ENCODE data around the gene TLR9. TPM values are rescaled to one million over a fixed set of nuclear protein-coding genes. Genes with fewer than 3 reads are reported as not detected.
A peak's percentile ranks its signal among the peaks of the same experiment; 100 is the strongest.

The TLR9 gene
- total RNA-seq, 2 donors from 2014 or later, result 0.25 to 0.27 TPM

GRCh38 chr3:52198643-52199608 is 26.5 kb downstream of the TLR9 start:
- H3K4me3 ChIP-seq, result peak overlapping the region; percentile 70
- DNase-seq, result no peak
- H3K9me3 ChIP-seq, result no peaks in the 10 kb centered on the region
- peak overlapping the region; percentile 94 to 95 for H3K9ac ChIP-seq (ENCODE audit: low read depth in 2 of 2, low read length in 2 of 2)
- peaks cover 19% of the 10 kb centered on the region for H3K4me1 ChIP-seq
- H3K27me3 ChIP-seq, result no peaks in the 10 kb centered on the region
- intact Hi-C loops (cut with DNase I), result no loop called here
- H3K27ac ChIP-seq, result peak overlapping the region; percentile 84
- H3K36me3 ChIP-seq, result peaks cover 13% of the 10 kb centered on the region
- TF ChIP-seq CTCF (IDR thresholded peaks at IDR 0.05), result no peak

GRCh38 chr3:52197842-52198625 is 27.4 kb downstream of the TLR9 start, which contains the start of gene ALAS1:
Gene ALAS1 (plus strand): TSS chr3:52198160. CDS start chr3:52199242, 1,082 bp downstream.
- DNase-seq, result peak; percentile 94
- H3K36me3 ChIP-seq, result peaks cover 6% of the 10 kb centered on the region
- peak within 1 kb of the TSS; percentile 94 to 95 for H3K9ac ChIP-seq (ENCODE audit: low read depth in 2 of 2, low read length in 2 of 2)
- no peaks in the 10 kb centered on the region for H3K9me3 ChIP-seq
- H3K27me3 ChIP-seq, result no peaks in the 10 kb centered on the region
- intact Hi-C loops (cut with DNase I), result no loop called here
- H3K27ac ChIP-seq, result peak within 1 kb of the TSS; percentile 84
- H3K4me3 ChIP-seq, result peak within 1 kb of the TSS; percentile 70
- H3K4me1 ChIP-seq, result peaks cover 19% of the 10 kb centered on the region
- TF ChIP-seq CTCF (IDR thresholded peaks at IDR 0.05), result no peak

- no peak for TF ChIP-seq CTCF (IDR thresholded peaks at IDR 0.05)
- peaks cover 19% of the 10 kb centered on the region for H3K4me1 ChIP-seq
- peaks cover 5% of the 10 kb centered on the region for H3K36me3 ChIP-seq
- intact Hi-C loops (cut with DNase I), result no loop called here
- H3K9ac ChIP-seq (ENCODE audit: low read depth in 2 of 2, low read length in 2 of 2), result peak overlapping the region; percentile 67 to 95
- H3K27ac ChIP-seq, result peak overlapping the region; percentile 84
- peak overlapping the region; percentile 70 for H3K4me3 ChIP-seq
- H3K27me3 ChIP-seq, result no peaks in the 10 kb centered on the region
- no peaks in the 10 kb centered on the region for H3K9me3 ChIP-seq
- DNase-seq, result no peak
These were observed 28.0 kb downstream of the TLR9 start for GRCh38 chr3:52197499-52197841.

- intact Hi-C loops (cut with DNase I), result no loop called here
These were observed 28.5 kb downstream of the TLR9 start for GRCh38 chr3:52196977-52197376.

More at GRCh38 chr3:52196977-52197376, 28.5 kb downstream of the TLR9 start:
- no peak overlapping the region for H3K4me3 ChIP-seq
- H3K9ac ChIP-seq (ENCODE audit: low read depth in 2 of 2, low read length in 2 of 2), result peak overlapping the region in 1 of 2 donors; percentile 95
- peak overlapping the region; percentile 84 for H3K27ac ChIP-seq
- TF ChIP-seq CTCF (IDR thresholded peaks at IDR 0.05), result no peak
- no peaks in the 10 kb centered on the region for H3K27me3 ChIP-seq
- peaks cover 5% of the 10 kb centered on the region for H3K36me3 ChIP-seq
- H3K4me1 ChIP-seq, result peaks cover 19% of the 10 kb centered on the region
- no peaks in the 10 kb centered on the region for H3K9me3 ChIP-seq
- DNase-seq, result peak; percentile 88
